PC-9 (cell line): Measurements from ENCODE around the gene SLC38A6. TPM values are rescaled to one million over a fixed set of nuclear protein-coding genes. Genes with fewer than 3 reads are reported as not detected.
"Not testable (repeated sequence)": the region's sequence is repeated elsewhere in the genome, so short reads cannot be mapped to it uniquely, and the experiment has no call there.

Experiments
- BruUV-seq: library from RNA; stranded (reverse); fragments of 400-500 nt; replicated peaks from 2 replicates; lab custom pipeline; 2021; lab: Mats Ljungman, UMichigan
- CTCF ChIA-PET: fragments of 300-600 bp; sonication (Branson Sonifier 250); formaldehyde crosslinking; loops from one replicate; lab custom pipeline; 2022; ENCODE audit warnings: antibody characterized with exemption; lab: Charles Lee
- POLR2A ChIA-PET: fragments of 300-600 bp; sonication (Branson Sonifier 250); formaldehyde crosslinking; loops from one replicate; lab custom pipeline; 2022; ENCODE audit warnings: antibody characterized with exemption; ENCODE audit not compliant: unreplicated experiment; lab: Charles Lee
- DNase-seq, 2 experiments: peaks; one replicate each; pipeline versions ENCODE4 v3.0.0 to v3.0.0-alpha.2; 2015 to 2022; ENCODE audit warnings: mixed read lengths in 1 of 2
- H2AFZ ChIP-seq: fragments of 200-600 bp; sonication (generic); 2 replicates; pipeline ENCODE4 v1.8.1; 2017; ENCODE audit warnings: antibody characterized with exemption
- H3F3A ChIP-seq: fragments of 200-600 bp; sonication (generic); 2 replicates; pipeline ENCODE4 v1.8.1; 2017; ENCODE audit warnings: antibody characterized with exemption, mild to moderate bottlenecking, low read depth; ENCODE audit not compliant: insufficient read depth
- H3K27ac ChIP-seq: fragments of 200-600 bp; sonication (generic); 2 replicates; pipeline ENCODE4 v1.6.1; 2016; ENCODE audit warnings: mixed run types
- H3K27me3 ChIP-seq: fragments of 200-600 bp; sonication (generic); 2 replicates; pipeline ENCODE4 v1.6.1; 2016; ENCODE audit warnings: low read depth, mixed run types; ENCODE audit not compliant: insufficient read depth
- H3K36me3 ChIP-seq: fragments of 200-600 bp; sonication (generic); 2 replicates; pipeline ENCODE4 v1.6.1; 2016; ENCODE audit warnings: low read depth, mixed run types
- H3K4me1 ChIP-seq: fragments of 200-600 bp; sonication (generic); replicated peaks from 2 replicates; pipeline ENCODE4 v1.6.1; 2016; ENCODE audit warnings: mixed run types; ENCODE audit not compliant: insufficient read depth
- H3K4me2 ChIP-seq: fragments of 200-600 bp; sonication (generic); 2 replicates; pipeline ENCODE4 v1.6.1; 2017; ENCODE audit warnings: mixed run types
- H3K4me3 ChIP-seq: fragments of 200-600 bp; sonication (generic); 2 replicates; pipeline ENCODE4 v1.6.1; 2016; ENCODE audit warnings: mixed run types
- H3K79me2 ChIP-seq: fragments of 200-600 bp; sonication (generic); 2 replicates; pipeline ENCODE4 v1.6.1; 2017; ENCODE audit warnings: low read depth, mixed run types
- H3K9me2 ChIP-seq: fragments of 200-600 bp; sonication (generic); 2 replicates; pipeline ENCODE4 v1.8.1; 2017; ENCODE audit warnings: mild to moderate bottlenecking; ENCODE audit not compliant: insufficient read depth
- H3K9me3 ChIP-seq: fragments of 200-600 bp; sonication (generic); 2 replicates; pipeline ENCODE4 v1.8.1; 2016; ENCODE audit warnings: low read depth; ENCODE audit not compliant: insufficient read depth
- H4K20me1 ChIP-seq: fragments of 200-600 bp; sonication (generic); 2 replicates; pipeline ENCODE4 v1.8.1; 2017; ENCODE audit not compliant: insufficient read depth
- CTCF ChIP-seq: fragments of 200-600 bp; sonication (generic); conservative IDR thresholded peaks from 2 replicates; pipeline ENCODE4 v1.6.1; 2017; ENCODE audit warnings: mixed run types, antibody characterized with exemption, mild to moderate bottlenecking, moderate library complexity
- EZH2 ChIP-seq: fragments of 200-600 bp; sonication (generic); IDR thresholded peaks from 2 replicates; pipeline ENCODE4 v1.8.0; 2017; ENCODE audit warnings: antibody characterized with exemption, low read depth
- intact Hi-C: fragments of 100-400 bp; cut with micrococcal nuclease; formaldehyde crosslinking; loops from one replicate; pipeline ENCODE4 v1.10.0; 2022; ENCODE audit not compliant: unreplicated experiment
- total RNA-seq: library from RNA; stranded (reverse); gene quantifications from 2 replicates; pipeline ENCODE4 v1.2.3, GENCODE V29; 2021

The SLC38A6 gene
- total RNA-seq, 1 experiment from 2014 or later: 45.5 TPM

GRCh38 chr14:61065656-61066055 is 84.6 kb downstream of the SLC38A6 start:
- POLR2A ChIA-PET: interaction anchor here (0.6 kb wide), 1 partner anchor 113 kb away, joined by 12 read pairs; no protein-coding TSS in a partner anchor
- no peaks in the 10 kb centered on the region for H3F3A ChIP-seq

GRCh38 chr14:61072442-61072841 is 91.4 kb downstream of the SLC38A6 start:
- H3K4me2 ChIP-seq, H3F3A ChIP-seq, POLR2A ChIA-PET, H3K27ac ChIP-seq, CTCF ChIA-PET, H4K20me1 ChIP-seq, H3K4me3 ChIP-seq, BruUV-seq, intact Hi-C loops, H3K27me3 ChIP-seq, H2AFZ ChIP-seq, DNase-seq, H3K4me1 ChIP-seq, H3K79me2 ChIP-seq, H3K9me3 ChIP-seq, H3K36me3 ChIP-seq, H3K9me2 ChIP-seq: not testable (repeated sequence)

More at GRCh38 chr14:61065656-61066055, 84.6 kb downstream of the SLC38A6 start:
- no peak for TF ChIP-seq EZH2
- no peak for TF ChIP-seq CTCF
- no TSS peak for BruUV-seq
- H3K9me2 ChIP-seq: no peaks in the 10 kb centered on the region
- no peaks in the 10 kb centered on the region for H3K4me1 ChIP-seq
- CTCF ChIA-PET: no interaction called here
- no peak for DNase-seq
- H3K27me3 ChIP-seq: no peaks in the 10 kb centered on the region
- H3K4me3 ChIP-seq: no peak overlapping the region
- intact Hi-C loops: no loop called here
- no peaks in the 10 kb centered on the region for H3K79me2 ChIP-seq
- no peak overlapping the region for H3K4me2 ChIP-seq
- no peaks in the 10 kb centered on the region for H3K36me3 ChIP-seq
- no peaks in the 10 kb centered on the region for H4K20me1 ChIP-seq
- no peaks in the 10 kb centered on the region; the same call in 1 of the 2 replicates for H3K9me3 ChIP-seq
- H2AFZ ChIP-seq: no peak overlapping the region
- no peak overlapping the region for H3K27ac ChIP-seq

GRCh38 chr14:61074852-61075251 is 93.8 kb downstream of the SLC38A6 start:
- intact Hi-C loops: no loop called here
- ChIA-PET POLR2A (interaction anchor here (0.6 kb wide), 1 partner anchor 40 kb away, joined by 4 read pairs; no protein-coding TSS in a partner anchor), CTCF (no interaction called here)
- no peaks in the 10 kb centered on the region; the same call in 1 of the 2 replicates for H3K9me3 ChIP-seq
- no peak for DNase-seq
- H3K4me1 ChIP-seq: no peaks in the 10 kb centered on the region
- no peak overlapping the region for H2AFZ ChIP-seq
- H3K9me2 ChIP-seq: no peaks in the 10 kb centered on the region
- H3K27ac ChIP-seq: no peak overlapping the region
- H3K79me2 ChIP-seq: no peaks in the 10 kb centered on the region
- H3K4me2 ChIP-seq: no peak overlapping the region
- H3K36me3 ChIP-seq: no peaks in the 10 kb centered on the region
- no peaks in the 10 kb centered on the region for H3F3A ChIP-seq
- TF ChIP-seq EZH2: no peak
- no peak for TF ChIP-seq CTCF
- H4K20me1 ChIP-seq: no peaks in the 10 kb centered on the region
- H3K4me3 ChIP-seq: no peak overlapping the region
- no peaks in the 10 kb centered on the region for H3K27me3 ChIP-seq
- no TSS peak for BruUV-seq

- H3K36me3 ChIP-seq: no peaks in the 10 kb centered on the region
- no peaks in the 10 kb centered on the region for H3K9me3 ChIP-seq
- no peak overlapping the region for H3K4me3 ChIP-seq
- no peaks in the 10 kb centered on the region for H3K9me2 ChIP-seq
- H3K4me1 ChIP-seq: no peaks in the 10 kb centered on the region
- no peak overlapping the region for H3K27ac ChIP-seq
- H3K79me2 ChIP-seq: no peaks in the 10 kb centered on the region
- CTCF ChIA-PET: no interaction called here
- no peak for DNase-seq
- intact Hi-C loops: no loop called here
- H3K4me2 ChIP-seq: no peak overlapping the region
- H3K27me3 ChIP-seq: no peaks in the 10 kb centered on the region
- POLR2A ChIA-PET: no interaction called here
- H4K20me1 ChIP-seq: no peaks in the 10 kb centered on the region
- H2AFZ ChIP-seq: no peak overlapping the region
- BruUV-seq: no TSS peak
- no peaks in the 10 kb centered on the region for H3F3A ChIP-seq
- TF ChIP-seq EZH2: no peak
- TF ChIP-seq CTCF: no peak
Measured at GRCh38 chr14:61076556-61076955, 95.5 kb downstream of the SLC38A6 start.
